ENCODE measurements around the gene MAPT. TPM values are rescaled to one million over a fixed set of nuclear protein-coding genes. Genes with fewer than 3 reads are reported as not detected.
"Not testable (repeated sequence)": the region's sequence is repeated elsewhere in the genome, so short reads cannot be mapped to it uniquely, and the experiment has no call there.

The MAPT gene
- total RNA-seq, 1 donor from 2014 or later, result 76.6 TPM

DNA sequence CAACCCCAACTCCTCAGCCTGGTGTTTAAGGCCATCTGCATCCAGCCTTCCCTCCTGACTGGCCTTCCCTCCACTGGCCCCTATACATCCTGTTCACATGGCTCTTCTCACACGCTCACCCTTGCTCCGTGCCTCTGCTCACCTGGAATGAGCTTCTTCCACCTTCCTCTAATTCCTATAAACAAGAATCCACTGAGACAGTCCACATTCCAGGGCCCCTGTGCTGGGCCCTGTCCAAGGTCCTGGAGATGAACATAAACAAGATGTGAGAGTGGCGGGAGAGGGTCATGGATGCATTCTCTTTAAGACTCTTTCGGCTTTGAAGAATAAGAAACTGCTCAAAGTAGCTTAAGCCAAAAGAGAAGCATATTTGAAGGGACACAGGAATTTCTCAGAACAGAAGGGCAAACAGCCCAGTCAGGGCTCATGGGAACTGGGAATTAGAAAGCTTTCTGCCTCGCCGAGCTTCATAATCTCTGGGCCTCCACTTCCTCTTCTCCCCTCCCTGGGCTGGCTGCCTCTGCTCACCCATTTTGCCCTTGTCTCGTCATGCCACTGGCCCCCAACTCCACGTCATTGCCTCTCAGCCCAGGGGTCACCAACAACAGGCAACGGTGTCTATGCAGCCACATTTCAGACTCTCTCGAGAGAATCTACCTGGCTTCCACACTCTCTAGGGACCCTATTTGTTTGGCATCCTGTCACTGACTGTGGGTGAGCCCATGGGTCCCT lies 36.2 kb upstream of the MAPT start:
- DNase-seq (ENCODE audit: low spot score in 2 of 2), result no peak
- FAIRE-seq, result no peak

DNA sequence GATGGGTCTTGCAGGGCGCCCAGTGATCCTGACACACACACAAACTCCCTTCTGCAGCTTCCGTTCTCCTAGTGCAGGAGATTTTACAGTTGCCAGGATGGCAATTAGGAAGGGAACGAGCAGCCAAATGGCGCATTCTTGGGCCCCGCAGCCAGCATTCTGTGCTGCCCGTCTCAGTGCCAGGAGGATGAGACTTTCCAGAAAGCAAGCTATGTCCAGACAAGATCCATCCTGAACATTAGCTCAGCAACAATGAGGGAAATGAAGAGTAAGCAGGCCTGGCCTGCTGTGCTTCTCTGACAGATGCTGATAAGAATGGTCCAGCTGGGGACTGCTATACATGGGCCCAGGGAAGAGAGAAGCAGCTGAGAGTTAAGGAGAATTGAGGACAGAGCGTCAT lies 33.2 kb upstream of the MAPT start:
- FAIRE-seq (no peak), DNase-seq (ENCODE audit: low spot score in 2 of 2) (no peak)

DNA sequence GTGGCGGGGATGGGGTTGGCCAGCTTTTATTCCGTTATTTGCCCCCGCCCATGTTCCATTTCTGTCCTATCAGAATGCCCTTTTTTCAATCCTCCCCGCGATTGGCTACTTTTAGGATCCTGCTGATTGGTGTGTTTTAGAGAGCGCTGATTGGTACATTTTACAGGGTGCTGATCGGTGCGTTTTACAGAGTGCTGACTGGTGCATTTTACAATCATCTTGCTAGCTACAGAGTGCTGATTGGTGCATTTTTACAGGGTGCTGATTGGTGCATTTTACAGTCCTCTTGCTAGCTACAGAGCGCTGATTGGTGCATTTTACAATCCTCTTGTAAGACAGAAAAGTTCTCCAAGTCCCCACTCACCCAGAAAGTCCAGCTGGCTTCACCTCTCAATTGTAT lies 32.2 kb upstream of the MAPT start:
- DNase-seq (ENCODE audit: low spot score in 2 of 2); FAIRE-seq: not testable (repeated sequence)

GRCh38 chr17:45863857-45864654 lies 30.3 kb upstream of the MAPT start:
- DNase-seq (ENCODE audit: low spot score in 2 of 2) (no peak), FAIRE-seq (no peak)

DNA sequence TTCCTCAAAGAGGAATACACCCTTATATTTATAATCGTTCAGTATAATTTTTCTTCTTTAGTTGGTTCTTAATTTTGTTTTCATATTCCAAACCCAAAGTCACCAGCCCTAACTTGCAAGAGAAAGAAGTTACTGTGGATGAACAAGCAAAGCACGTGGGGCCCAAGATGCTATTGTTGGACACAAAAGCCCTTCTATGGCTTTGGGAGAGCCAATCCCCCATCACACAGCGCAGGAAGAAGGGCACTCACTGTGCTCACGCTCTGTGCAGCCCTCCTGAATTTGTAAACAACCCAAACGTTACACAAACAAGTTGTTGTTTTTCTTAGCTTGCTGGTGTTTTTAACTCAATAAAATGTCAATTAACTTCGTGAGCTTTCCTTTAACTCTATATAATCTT lies 27.2 kb upstream of the MAPT start:
- FAIRE-seq (peak; percentile 79), DNase-seq (ENCODE audit: low spot score in 2 of 2) (peak in 1 of 2 donors; percentile 29)

DNA sequence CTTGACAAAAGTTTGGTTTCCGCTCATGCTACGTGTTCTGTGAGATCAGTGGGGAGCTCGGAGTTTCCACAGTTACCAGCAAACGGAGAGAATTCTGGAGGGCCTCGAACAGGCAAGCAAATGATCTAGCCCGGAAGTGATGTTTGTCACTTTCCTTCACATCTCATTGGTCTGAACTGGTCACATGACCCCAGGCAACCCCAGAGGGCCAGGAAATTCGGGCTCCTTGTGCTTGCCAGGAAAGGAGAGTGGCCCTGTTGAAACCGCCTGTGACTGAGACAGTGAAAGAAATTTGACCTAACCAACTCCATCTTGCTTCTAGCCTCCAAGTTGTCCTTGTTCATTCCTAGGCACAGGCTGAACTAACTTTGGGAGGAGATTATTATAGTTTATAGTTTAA lies 26.7 kb upstream of the MAPT start:
- FAIRE-seq (no peak), DNase-seq (ENCODE audit: low spot score in 2 of 2) (no peak)

GRCh38 chr17:45868276-45868675 lies 26.1 kb upstream of the MAPT start:
- FAIRE-seq, result no peak

DNA sequence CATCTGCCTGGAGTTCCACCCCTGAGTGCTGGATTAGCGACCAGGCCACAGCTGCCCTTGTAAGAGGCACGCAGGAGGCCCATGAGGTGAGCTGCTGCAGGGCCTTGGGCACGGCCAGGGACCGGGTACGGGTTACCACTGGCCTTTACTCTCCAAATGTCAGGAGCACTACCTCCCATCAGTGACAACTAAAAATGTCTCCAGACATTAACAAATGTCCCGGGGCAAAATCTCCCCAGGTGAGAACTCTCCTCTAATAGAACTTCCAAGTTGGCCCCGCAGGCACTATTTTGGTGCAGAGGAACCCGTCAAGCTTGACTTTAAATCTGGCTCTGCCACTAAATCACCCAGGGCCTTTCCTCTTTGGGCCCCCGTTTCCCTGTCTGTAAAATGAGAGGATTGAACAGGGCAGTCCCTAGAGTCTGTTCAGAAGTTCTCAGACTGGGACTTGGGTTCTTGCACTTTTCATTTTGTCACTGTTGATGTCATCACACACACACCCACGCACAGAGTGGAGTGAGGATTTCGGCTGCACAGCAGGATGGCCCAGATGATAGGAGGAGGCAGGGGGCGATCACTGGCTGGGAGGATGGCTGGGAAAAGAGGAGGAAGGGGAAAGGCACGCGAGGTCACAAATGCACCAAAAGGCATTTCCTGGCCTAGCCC lies 24.5 kb upstream of the MAPT start:
- DNase-seq (ENCODE audit: low spot score in 2 of 2) (no peak), FAIRE-seq (no peak)

More at GRCh38 chr17:45868276-45868675, 26.1 kb upstream of the MAPT start:
- DNase-seq (ENCODE audit: low spot score in 2 of 2), result no peak

DNA sequence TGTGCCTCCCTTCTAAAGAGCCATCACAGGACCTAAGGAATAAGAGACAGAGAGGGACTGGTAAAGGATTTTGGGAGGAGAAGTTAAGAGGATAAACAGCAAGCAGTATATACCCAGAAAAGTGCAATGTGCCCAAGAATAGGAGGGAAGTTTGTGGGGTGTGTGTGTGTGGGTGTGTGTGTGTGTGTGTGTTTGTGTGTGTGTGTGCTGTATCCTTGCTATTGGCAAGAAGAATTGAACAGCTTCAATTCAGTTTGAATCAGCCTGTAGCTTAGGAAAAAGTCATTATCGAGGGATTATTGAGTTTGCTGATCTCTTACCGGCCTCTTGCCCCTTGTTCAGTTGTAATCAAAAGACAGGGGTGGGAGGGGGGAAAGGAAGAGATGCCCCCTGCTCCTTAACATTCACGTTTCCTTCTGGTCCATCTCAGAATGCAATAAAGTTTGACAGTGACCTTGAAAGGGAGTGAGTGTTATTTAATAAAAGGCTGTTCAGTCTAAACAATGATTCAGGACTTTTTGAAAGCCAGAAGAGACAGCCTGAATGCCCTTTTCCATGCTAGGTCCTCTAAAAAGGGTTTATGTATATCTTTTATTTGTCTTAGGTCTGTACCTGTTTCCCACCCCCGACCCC lies 23.9 kb upstream of the MAPT start:
- DNase-seq (ENCODE audit: low spot score in 2 of 2) (no peak), FAIRE-seq (no peak)

DNA sequence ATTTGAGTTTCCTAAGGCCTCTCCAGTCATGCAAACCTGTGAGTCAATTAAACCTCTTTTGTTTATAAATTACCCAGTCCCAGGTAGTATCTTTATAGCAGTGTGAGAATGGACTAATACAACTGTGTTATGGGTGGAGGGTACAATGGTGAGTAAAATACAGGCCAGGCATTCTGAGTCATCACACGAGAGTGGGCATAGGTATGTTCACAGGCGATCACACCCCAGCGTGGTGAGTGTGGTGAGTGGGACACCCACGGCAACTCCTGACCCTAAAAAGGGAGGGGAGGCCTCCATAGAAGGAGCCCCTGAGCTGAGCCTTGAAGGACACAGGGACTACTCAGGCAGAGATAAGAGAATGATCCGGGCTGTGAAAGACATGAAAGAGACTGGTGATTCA lies 22.6 kb upstream of the MAPT start:
- no peak for DNase-seq (ENCODE audit: low spot score in 2 of 2)
- no peak for FAIRE-seq

DNA sequence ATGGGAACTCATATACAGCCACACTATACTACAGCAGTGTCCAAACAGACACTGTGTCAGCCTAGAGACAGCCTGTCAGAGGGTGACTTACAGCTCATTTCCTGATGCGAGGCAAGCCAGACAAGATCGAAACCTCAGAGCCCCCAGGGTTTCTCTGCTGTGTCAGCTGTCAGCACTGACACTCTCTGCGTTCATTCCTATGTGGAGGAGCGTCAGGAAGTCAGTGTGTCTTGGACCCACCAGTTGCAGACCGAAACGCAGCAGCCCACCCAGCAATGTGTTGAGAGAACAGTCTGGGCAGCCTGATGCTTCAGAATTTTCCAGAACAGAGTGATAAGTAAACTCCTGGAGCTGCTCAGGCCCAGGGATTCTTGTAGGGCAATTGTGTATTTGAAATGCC lies 20.6 kb upstream of the MAPT start:
- FAIRE-seq (no peak), DNase-seq (ENCODE audit: low spot score in 2 of 2) (no peak)

- no peak for DNase-seq (ENCODE audit: low spot score in 2 of 2)
- no peak for FAIRE-seq
Observed at GRCh38 chr17:45874151-45874550, 20.2 kb upstream of the MAPT start.

DNA sequence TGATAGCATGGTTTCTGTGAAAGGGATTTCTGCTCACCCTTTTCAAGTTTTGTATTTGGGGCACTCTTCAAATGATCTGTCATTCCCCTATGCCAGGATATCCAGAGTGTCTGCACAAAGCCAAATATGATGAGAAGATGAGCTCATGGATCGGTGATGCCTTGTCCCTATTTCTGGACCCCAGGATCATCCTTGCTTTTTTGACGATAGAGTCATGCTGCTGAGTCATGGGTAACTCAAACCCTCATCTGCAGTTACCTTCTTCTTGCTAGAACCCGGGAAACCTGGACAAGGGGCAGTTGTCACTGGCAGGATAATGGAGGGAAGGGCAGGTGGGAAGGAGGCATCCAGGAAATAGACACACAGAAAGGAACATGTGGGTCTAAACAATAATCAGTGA lies 17.8 kb upstream of the MAPT start:
- DNase-seq (ENCODE audit: low spot score in 2 of 2) (no peak), FAIRE-seq (no peak)

GRCh38 chr17:45877467-45877866 lies 16.9 kb upstream of the MAPT start:
- DNase-seq (ENCODE audit: low spot score in 2 of 2), result no peak
- no peak for FAIRE-seq

DNA sequence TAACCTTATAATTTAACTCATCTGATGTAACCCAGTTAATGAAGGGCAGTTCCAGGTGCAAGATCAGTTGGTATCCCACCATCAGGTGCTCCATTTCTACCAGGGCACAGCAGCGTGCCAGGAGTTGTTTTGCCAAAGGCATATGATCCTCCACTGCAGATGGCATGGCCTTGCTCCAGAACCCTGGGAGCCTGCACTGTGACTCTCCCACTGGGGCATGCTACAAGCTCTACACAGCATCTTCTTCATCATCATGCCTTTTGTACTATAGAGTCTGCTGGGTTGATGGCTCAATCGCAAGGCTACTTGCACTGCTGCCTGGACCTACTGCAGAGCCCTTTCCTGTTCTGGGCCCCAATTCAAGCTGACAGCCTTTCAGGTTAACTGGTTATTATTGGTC lies 11.3 kb upstream of the MAPT start:
- DNase-seq (ENCODE audit: low spot score in 2 of 2), result no peak
- FAIRE-seq, result no peak

GRCh38 chr17:45886852-45887251 lies 7.5 kb upstream of the MAPT start:
- no peak for FAIRE-seq
- DNase-seq (ENCODE audit: low spot score in 2 of 2), result no peak

- DNase-seq (ENCODE audit: low spot score in 2 of 2) (no peak), FAIRE-seq (no peak)
Observed at GRCh38 chr17:45888392-45888791, 6.0 kb upstream of the MAPT start.

GRCh38 chr17:45889579-45889978 lies 4.8 kb upstream of the MAPT start:
- FAIRE-seq (no peak), DNase-seq (ENCODE audit: low spot score in 2 of 2) (no peak)

DNA sequence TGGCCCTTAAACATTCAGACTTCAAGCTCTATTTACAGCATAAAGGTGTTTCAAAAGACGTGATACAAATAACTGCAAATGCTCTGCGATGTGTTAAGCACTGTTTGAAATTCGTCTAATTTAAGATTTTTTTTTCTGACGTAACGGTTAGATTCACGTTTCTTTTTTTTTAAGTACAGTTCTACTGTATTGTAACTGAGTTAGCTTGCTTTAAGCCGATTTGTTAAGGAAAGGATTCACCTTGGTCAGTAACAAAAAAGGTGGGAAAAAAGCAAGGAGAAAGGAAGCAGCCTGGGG lies 681 bp upstream of the MAPT start:
- FAIRE-seq, result no peak
- DNase-seq (ENCODE audit: low spot score in 2 of 2), result no peak

- peak; percentile 69 to 72 for DNase-seq (ENCODE audit: low spot score in 2 of 2)
- no peak for FAIRE-seq
Observed at GRCh38 chr17:45895304-45895968, 1.1 kb downstream of the MAPT start.
